ENCODE results near the gene NPM1.
"Not testable (repeated sequence)": the region's sequence is repeated elsewhere in the genome, so short reads cannot be mapped to it uniquely, and the experiment has no call there.

Gene NPM1

GRCh38 chr5:171413153-171413910 lies 25.7 kb downstream of the NPM1 start:
- no peak for DNase-seq (ENCODE audit: low read depth)

DNA sequence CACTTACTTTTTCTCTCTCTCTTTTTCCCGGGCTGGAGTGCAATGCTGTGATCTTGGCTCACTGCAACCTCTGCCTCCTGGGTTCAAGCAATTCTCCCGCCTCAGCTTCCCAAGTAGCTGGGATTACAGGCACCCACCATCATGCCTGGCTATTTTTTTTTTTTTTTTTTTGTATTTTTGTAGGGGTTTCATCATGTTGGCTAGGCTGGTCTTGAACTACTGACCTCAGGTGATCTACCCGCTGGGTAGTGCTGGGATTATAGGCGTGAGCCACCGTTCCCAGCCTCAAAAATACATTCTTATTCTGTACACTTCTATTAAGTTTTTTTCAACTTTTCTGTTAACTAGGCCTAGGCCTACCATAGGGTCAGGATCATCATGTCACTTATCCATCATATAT lies 26.3 kb downstream of the NPM1 start:
- not testable (repeated sequence) for DNase-seq (ENCODE audit: low read depth)

GRCh38 chr5:171415115-171415730 lies 27.6 kb downstream of the NPM1 start:
- peak; percentile 67 for DNase-seq (ENCODE audit: low read depth)

DNA sequence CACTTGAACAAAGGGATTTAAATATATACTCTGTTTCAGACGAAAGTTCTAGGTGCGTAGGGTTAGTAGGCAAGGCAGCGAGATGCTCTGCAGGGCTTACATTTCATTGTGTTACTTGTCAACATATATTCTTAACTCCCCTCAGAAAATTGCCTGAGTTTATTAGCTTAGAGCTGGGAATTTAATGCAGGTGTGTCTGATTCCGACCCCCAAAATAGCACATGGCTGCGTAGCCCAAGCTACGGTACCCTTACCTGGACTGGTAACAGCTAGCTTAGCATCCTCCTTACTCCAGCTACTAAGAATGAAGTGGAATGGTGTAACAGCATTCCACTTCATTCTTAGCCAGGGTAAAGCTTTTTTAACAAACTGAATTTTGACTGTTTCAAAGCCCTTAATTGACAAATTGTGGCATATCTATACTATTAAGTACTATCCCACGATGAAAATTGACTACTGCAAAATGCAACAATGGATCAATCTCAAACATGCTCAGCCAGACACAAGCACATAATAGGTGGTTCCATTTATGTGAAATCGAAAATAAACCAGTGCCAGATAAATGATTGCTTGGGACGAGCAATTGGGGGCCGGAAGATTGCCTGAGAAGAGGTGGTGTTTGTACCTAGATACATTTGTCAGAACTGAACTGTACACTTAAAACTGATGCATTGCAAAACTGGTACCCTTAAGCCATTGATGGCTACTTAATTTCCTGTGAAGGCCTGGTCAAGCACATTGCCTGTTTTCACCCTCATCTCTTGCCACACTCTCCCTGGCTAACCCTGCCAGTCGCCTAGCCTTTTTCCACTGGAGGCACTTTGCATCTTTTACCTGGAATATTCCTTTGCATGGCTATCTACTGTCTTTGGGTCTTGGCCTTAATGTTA lies 28.8 kb downstream of the NPM1 start:
- DNase-seq (ENCODE audit: low read depth): no peak

DNA sequence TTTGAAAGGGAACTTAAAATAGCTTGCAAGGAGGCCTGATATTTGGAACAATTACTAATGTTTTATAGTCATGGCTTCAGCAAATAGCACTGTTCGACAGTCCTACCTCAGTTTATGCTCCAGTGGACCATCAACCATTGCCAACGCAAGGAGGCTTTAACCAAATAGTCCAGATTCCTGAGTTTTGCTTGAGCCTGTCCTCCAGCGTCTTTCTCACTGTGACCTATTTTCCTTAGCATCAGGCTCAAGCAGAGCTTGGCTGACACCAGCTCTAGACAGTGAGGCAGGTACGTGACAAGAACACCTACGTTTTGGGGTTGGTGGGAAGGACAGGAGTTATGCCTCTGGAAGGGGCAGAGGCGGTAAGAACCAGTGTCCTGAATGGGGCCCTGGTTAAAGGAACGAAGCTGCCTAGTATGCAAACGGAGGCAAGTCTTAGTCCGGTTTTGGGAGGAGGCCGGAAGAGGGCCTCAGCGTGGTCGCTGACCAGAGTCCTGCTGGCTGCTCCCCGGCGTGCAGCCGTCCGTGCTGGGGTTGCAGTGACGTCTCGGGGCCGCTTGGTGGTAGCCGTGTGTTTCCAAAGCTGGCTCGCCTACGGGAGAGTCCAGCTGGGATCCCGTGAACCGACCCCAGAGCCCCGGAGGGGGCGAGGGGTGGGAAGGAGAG lies 30.8 kb downstream of the NPM1 start:
- peak; percentile 78 for DNase-seq (ENCODE audit: low read depth)

GRCh38 chr5:171418982-171419687 lies 31.5 kb downstream of the NPM1 start, which contains the start of gene FGF18:
TSS of gene FGF18 (plus strand) at chr5:171419647. CDS start at chr5:171420200, 553 bp downstream.
- DNase-seq (ENCODE audit: low read depth): peak; percentile 34

DNA sequence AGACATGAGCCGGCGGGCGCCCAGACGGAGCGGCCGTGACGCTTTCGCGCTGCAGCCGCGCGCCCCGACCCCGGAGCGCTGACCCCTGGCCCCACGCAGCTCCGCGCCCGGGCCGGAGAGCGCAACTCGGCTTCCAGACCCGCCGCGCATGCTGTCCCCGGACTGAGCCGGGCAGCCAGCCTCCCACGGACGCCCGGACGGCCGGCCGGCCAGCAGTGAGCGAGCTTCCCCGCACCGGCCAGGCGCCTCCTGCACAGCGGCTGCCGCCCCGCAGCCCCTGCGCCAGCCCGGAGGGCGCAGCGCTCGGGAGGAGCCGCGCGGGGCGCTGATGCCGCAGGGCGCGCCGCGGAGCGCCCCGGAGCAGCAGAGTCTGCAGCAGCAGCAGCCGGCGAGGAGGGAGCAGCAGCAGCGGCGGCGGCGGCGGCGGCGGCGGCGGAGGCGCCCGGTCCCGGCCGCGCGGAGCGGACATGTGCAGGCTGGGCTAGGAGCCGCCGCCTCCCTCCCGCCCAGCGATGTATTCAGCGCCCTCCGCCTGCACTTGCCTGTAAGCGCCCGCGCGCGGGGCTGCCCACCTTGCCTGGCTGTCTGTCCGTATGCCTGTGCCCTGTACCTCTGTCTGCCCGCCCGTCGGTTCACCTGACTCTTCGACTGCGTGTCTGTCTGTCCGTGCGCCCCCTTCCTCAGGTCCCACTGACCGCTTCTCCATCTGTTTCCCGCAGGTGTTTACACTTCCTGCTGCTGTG lies 32.2 kb downstream of the NPM1 start:
- peak; percentile 16 for DNase-seq (ENCODE audit: low read depth)

GRCh38 chr5:171420431-171421241 lies 33.0 kb downstream of the NPM1 start:
- DNase-seq (ENCODE audit: low read depth): peak; percentile 77

DNA sequence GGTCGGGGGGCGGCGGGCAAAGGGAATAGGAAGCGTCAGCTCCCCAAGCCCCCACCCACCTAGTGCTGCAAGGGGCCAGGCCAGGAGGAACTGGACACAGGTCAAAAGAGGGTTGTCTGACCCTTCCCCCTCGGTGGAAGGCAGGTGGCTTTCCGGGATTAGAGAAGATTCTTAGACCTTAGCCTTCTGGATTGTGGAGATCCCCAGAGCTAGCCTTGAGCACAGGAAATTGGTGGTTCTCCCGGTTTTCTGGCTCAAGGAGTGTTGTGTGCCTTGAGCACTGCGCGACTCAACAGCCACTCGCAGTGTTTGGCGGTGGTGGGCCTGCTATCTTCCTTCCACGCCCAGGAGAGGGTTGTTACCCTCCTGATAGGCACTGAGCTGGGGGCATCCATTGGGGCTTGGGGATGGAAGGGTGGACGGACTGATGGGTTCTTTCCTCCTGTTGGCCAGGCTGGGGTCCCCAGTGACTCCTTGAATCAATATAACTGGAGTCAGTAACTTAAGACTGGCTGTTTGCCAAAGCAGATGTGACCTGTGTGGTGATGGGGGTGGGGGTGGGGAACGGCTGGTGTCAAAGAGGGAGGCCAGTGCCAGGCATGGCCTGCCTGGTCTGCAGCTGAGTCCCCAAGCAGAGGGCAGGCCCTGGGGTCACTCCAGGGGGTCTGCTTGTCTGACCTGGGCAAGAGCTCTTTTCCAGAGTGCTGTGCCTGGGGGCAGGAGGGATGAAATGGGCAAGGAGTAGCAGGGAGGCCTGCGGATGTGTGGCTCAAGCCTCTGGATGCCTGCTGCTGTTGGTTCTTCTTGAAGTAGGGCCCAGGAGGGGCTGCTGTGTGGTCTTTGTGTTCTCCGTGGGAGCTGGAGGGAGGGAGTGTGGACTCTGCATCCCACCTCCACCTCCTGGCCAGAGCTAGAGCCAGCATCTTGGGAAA lies 33.9 kb downstream of the NPM1 start:
- DNase-seq (ENCODE audit: low read depth): no peak

DNA sequence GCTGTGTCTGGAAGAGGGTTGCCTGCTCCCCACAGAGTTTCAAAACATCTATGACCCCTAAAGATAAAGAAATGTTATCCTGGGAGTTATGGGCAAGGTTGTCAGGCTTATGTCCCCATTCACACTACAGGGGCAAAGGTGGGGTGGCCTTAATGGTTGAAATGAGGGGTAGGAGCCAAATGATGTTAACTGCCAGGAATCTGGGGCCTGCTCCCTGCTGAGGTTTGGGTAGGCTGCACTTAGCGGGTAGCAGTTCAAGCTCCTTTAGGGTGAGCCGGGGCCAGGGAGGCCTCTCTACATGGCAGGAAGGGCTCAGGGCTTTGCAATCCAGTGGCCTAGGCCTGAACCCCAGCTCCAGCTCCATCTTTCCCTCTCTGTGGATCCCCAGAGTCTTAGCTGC lies 34.8 kb downstream of the NPM1 start:
- no peak for DNase-seq (ENCODE audit: low read depth)

GRCh38 chr5:171422902-171423663 lies 35.4 kb downstream of the NPM1 start:
- no peak for DNase-seq (ENCODE audit: low read depth)

DNA sequence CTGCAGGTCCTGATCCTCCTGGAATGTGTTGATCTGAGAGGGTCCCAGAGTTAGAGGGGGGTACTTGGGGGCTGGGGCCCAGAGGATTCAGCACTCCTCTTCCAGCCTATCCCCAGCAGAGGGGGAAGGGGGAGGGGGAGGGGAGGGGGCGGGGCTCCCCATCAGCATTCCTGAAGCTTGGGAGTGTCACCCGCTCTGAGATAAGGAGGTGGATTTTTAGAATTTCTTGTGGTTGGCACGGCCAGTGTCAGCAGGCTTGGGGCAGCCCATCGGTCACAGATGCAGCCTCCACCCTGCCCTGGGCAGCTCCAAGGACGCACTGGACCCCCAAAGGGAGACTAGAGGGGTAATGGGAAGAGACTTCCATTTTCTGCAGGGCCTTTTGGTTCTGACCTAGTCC lies 37.1 kb downstream of the NPM1 start:
- no peak for DNase-seq (ENCODE audit: low read depth)

DNA sequence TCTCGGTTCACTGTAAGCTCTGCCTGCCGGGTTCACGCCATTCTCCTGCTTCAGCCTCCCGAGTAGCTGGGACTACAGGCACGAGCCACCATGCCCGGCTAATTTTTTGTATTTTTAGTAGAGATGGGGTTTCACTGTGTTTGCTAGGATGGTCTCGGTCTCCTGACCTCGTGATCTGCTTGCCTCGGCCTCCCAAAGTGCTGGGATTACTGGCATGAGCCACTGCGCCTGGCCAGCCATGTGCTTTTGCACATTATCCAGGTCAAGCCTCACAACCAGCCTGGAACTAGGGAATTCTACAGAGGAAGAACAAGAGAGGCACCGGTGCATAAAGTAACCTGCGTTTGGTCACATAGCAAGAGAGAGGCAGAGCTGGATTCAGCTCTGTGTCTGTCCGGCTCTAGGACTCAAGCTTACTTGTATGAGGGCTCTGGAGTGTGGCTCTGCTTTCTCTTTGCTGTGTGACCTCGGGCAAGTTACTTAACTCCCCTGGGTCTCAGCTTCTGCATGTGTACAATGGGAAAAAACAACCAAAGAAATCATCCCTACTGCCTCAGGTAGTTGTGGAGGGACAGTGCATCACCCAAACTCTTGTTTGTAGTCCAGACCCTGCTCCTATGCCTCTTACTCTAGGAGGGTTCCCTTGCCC lies 38.1 kb downstream of the NPM1 start:
- no peak for DNase-seq (ENCODE audit: low read depth)

GRCh38 chr5:171426266-171426665 lies 38.6 kb downstream of the NPM1 start:
- no peak for DNase-seq (ENCODE audit: low read depth)

GRCh38 chr5:171426680-171427079 lies 39.0 kb downstream of the NPM1 start:
- no peak for DNase-seq (ENCODE audit: low read depth)

- no peak for DNase-seq (ENCODE audit: low read depth)
Measured at GRCh38 chr5:171427318-171428167, 39.9 kb downstream of the NPM1 start.

Data from fibroblast of gingiva (primary cell).